SK-N-SH (cell line): ENCODE measurements around the gene BRPF3. TPM values are rescaled to one million over a fixed set of nuclear protein-coding genes. Genes with fewer than 3 reads are reported as not detected.

Experiments
- CTCF ChIA-PET: fragments of 300-600, 350-600 bp; formaldehyde crosslinking; extraction: SDS; loops from one replicate; lab custom pipeline; 2021; lab: Yijun Ruan, JAX
- POLR2A ChIA-PET: fragments of 350-600 bp; sonication (Branson Sonifier 250); formaldehyde crosslinking; extraction: SDS; loops from one replicate; lab custom pipeline; 2020; ENCODE audit warnings: antibody characterized with exemption, inconsistent platforms; lab: Yijun Ruan, JAX
- DNase-seq: peaks from one replicate; pipeline ENCODE4 v3.0.0; 2012
- H2AFZ ChIP-seq: fragments of 200-600 bp; sonication (generic); 2 replicates; pipeline ENCODE4 v1.8.1; 2016; ENCODE audit warnings: antibody characterized with exemption, mild to moderate bottlenecking, low read depth
- H3F3A ChIP-seq: fragments of 200-600 bp; sonication (generic); replicated peaks from 2 replicates; pipeline ENCODE3; 2016; ENCODE audit warnings: antibody characterized with exemption, mild to moderate bottlenecking; ENCODE audit not compliant: insufficient read depth
- H3K27ac ChIP-seq, 2 experiments: fragments of 200-500 bp in 1 of 2; fragments of 200-600 bp in 1 of 2; sonication (Bioruptor generic) in 1 of 2; sonication (generic), shearing (Covaris generic) in 1 of 2; 2 replicates each; pipeline versions ENCODE4 v1.5.1 to v1.6.1; 2014 to 2016; ENCODE audit warnings: low read depth in 2 of 2, inconsistent platforms in 1 of 2, low read length in 1 of 2, mild to moderate bottlenecking in 1 of 2, mixed read lengths in 1 of 2
- H3K27me3 ChIP-seq: fragments of 200-600 bp; sonication (generic), shearing (Covaris generic); 2 replicates; pipeline ENCODE4 v1.6.1; 2016; ENCODE audit warnings: mixed run types; ENCODE audit not compliant: insufficient read depth
- H3K36me3 ChIP-seq, 2 experiments: fragments of 200-500 bp in 1 of 2; fragments of 200-600 bp in 1 of 2; sonication (Bioruptor generic) in 1 of 2; sonication (generic) in 1 of 2; replicated peaks in 1 of 2; 2 replicates each; pipeline versions ENCODE3 to v1.5.1; 2014 to 2016; ENCODE audit warnings: low read length in 1 of 2, mild to moderate bottlenecking in 1 of 2; ENCODE audit not compliant: insufficient read depth in 2 of 2, control insufficient read depth in 1 of 2
- H3K4me1 ChIP-seq, 2 experiments: fragments of 200-500 bp in 1 of 2; fragments of 200-600 bp in 1 of 2; sonication (Bioruptor generic) in 1 of 2; sonication (generic), shearing (Covaris generic) in 1 of 2; 2 replicates each; pipeline versions ENCODE4 v1.5.1 to v1.6.1; 2014 to 2016; ENCODE audit warnings: low read depth in 1 of 2, low read length in 1 of 2, mixed run types in 1 of 2; ENCODE audit not compliant: insufficient read depth in 2 of 2, control insufficient read depth in 1 of 2
- H3K4me2 ChIP-seq: fragments of 200-600 bp; sonication (generic), shearing (Covaris generic); 2 replicates; pipeline ENCODE4 v1.6.1; 2017; ENCODE audit warnings: mixed run types
- H3K4me3 ChIP-seq, 2 experiments: fragments of 200-500 bp in 1 of 2; fragments of 200-600 bp in 1 of 2; sonication (Bioruptor generic) in 1 of 2; sonication (generic), shearing (Covaris generic) in 1 of 2; 2 replicates each; pipeline versions ENCODE4 v1.5.1 to v1.8.1; 2014 to 2016; ENCODE audit warnings: low read depth in 2 of 2, inconsistent platforms in 1 of 2, low read length in 1 of 2, mild to moderate bottlenecking in 1 of 2, mixed read lengths in 1 of 2, moderate library complexity in 1 of 2
- H3K79me2 ChIP-seq: fragments of 200-600 bp; sonication (generic); 2 replicates; pipeline ENCODE4 v1.8.1; 2017; ENCODE audit warnings: mild to moderate bottlenecking; ENCODE audit not compliant: insufficient read depth
- H3K9ac ChIP-seq: fragments of 200-600 bp; sonication (generic); 2 replicates; pipeline ENCODE4 v1.6.1; 2017; ENCODE audit warnings: mixed run types
- H3K9me2 ChIP-seq: fragments of 200-600 bp; sonication (generic); 2 replicates; pipeline ENCODE4 v1.6.1; 2017; ENCODE audit warnings: mixed run types
- H3K9me3 ChIP-seq: fragments of 200-600 bp; sonication (generic); 2 replicates; pipeline ENCODE4 v1.6.1; 2017; ENCODE audit warnings: mixed run types, mild to moderate bottlenecking, moderate library complexity
- H4K20me1 ChIP-seq: fragments of 200-600 bp; sonication (generic); 2 replicates; pipeline ENCODE4 v1.6.1; 2017; ENCODE audit warnings: mild to moderate bottlenecking, mixed run types; ENCODE audit not compliant: insufficient read depth
- EP300 ChIP-seq, 2 experiments: IDR thresholded peaks; 2 replicates each; pipeline versions ENCODE4 v1.4.0 to v1.6.1; 2012; ENCODE audit warnings: borderline replicate concordance in 1 of 2, low read depth in 1 of 2, low read length in 1 of 2
- FOXJ3 ChIP-seq: sonication (generic); formaldehyde crosslinking; IDR thresholded peaks from 2 replicates; pipeline ENCODE4 v1.5.1; 2020; ENCODE audit warnings: mild to moderate bottlenecking, missing genetic modification reagents
- FOXM1 ChIP-seq: IDR thresholded peaks from 2 replicates; pipeline ENCODE4 v1.4.0; 2012; ENCODE audit warnings: low read depth, mild to moderate bottlenecking
- GABPA ChIP-seq: IDR thresholded peaks from 2 replicates; pipeline ENCODE4 v1.4.0; 2012; ENCODE audit warnings: low read depth, mild to moderate bottlenecking
- MEF2A ChIP-seq: IDR thresholded peaks from 2 replicates; pipeline ENCODE4 v1.4.0; 2012; ENCODE audit warnings: low read depth, borderline replicate concordance
- RAD21 ChIP-seq: IDR thresholded peaks from 2 replicates; pipeline ENCODE4 v1.6.1; 2012; ENCODE audit warnings: mild to moderate bottlenecking, low read length
- RCOR1 ChIP-seq: fragments of 150-350 bp; IDR thresholded peaks from 2 replicates; pipeline ENCODE4 v1.6.1; 2017; ENCODE audit warnings: antibody characterized with exemption, low read length
- RFX5 ChIP-seq: IDR thresholded peaks from 2 replicates; pipeline ENCODE4 v1.6.1; 2012; ENCODE audit warnings: mild to moderate bottlenecking, improper control_type of control experiment, low read length
- SMC3 ChIP-seq: IDR thresholded peaks from 2 replicates; pipeline ENCODE4 v1.6.1; 2012; ENCODE audit warnings: low read depth, low read length, improper control_type of control experiment
- TAF1 ChIP-seq: IDR thresholded peaks from 2 replicates; pipeline ENCODE4 v1.6.1; 2012; ENCODE audit warnings: low read depth, mild to moderate bottlenecking, low read length, moderate library complexity, borderline replicate concordance
- TCF12 ChIP-seq: IDR thresholded peaks from 2 replicates; pipeline ENCODE4 v1.4.0; 2012
- YY1 ChIP-seq: IDR thresholded peaks from 2 replicates; pipeline ENCODE4 v1.4.0; 2012; ENCODE audit warnings: low read depth, mild to moderate bottlenecking
- WGBS: methylation state at CpG from one replicate; pipeline ENCODE4 v1.1.6; 2017; ENCODE audit warnings: low lambda C conversion rate; 5-methylcytosine and 5-hydroxymethylcytosine counted together
- polyA plus RNA-seq, 3 experiments: library from polyadenylated mRNA; depleted of rRNA; stranded (reverse); fragments of >200 nt; gene quantifications; 2 replicates each; pipeline ENCODE4 v1.2.3, GENCODE V29; 2012
- TF ChIP-seq, protein P1 (sequence below): IDR thresholded peaks from 2 replicates; pipeline ENCODE4 v1.4.0; 2012; ENCODE audit warnings: low read depth, borderline replicate concordance
- TF ChIP-seq, protein P2 (sequence below): fragments of 150-350 bp; IDR thresholded peaks from 2 replicates; pipeline ENCODE4 v1.6.1; 2016; ENCODE audit warnings: mild to moderate bottlenecking, low read depth, low read length
- TF ChIP-seq, protein P3 (sequence below): IDR thresholded peaks from 2 replicates; pipeline ENCODE4 v1.6.1; 2012; ENCODE audit warnings: mild to moderate bottlenecking, low read depth, low read length, moderate library complexity

Gene BRPF3
- polyA plus RNA-seq, 1 of the 3 experiments (the other 2 are of a cell fraction) = 15.4 TPM

DNA sequence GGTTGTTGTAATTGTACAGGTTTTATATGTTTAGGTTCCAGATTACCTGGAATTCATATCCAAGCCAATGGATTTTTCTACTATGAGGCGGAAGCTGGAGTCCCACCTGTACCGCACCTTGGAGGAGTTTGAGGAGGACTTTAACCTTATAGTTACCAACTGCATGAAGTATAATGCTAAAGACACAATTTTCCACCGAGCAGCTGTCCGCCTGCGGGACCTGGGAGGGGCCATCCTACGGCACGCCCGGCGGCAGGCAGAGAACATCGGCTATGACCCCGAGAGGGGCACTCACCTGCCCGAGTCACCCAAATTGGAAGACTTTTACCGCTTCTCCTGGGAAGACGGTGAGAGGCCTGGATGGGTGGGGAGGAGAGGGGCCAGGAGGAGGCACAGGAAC, 13.6 kb downstream of the BRPF3 start:
- ChIA-PET CTCF (interaction anchor here (4.3 kb wide), 1 partner anchor 35 kb away, joined by 18 read pairs; no protein-coding TSS in a partner anchor), POLR2A (no interaction called here)
- Histone ChIP-seq H3K36me3 (peaks cover 46 to 86% of the 10 kb centered on the region in 2 experiments), H3K9ac (no peak overlapping the region), H3K4me1 (no peaks in the 10 kb centered on the region), H3F3A (no peaks in the 10 kb centered on the region), H3K27me3 (no peaks in the 10 kb centered on the region), H3K27ac (no peak overlapping the region), H3K4me2 (no peak overlapping the region), H3K4me3 (no peak overlapping the region), H3K79me2 (peaks cover 5% of the 10 kb centered on the region; the same call in 1 of the 2 replicates), H3K9me2 (no peaks in the 10 kb centered on the region), H3K9me3 (no peaks in the 10 kb centered on the region), H4K20me1 (no peaks in the 10 kb centered on the region; the same call in 1 of the 2 replicates), H2AFZ (no peak overlapping the region)
- 99% methylated on average over 14 of the region's 14 CpGs for WGBS
- no peak for DNase-seq
- TF ChIP-seq TAF1 (no peak), GABPA (no peak), EP300 (IDR thresholded peaks at IDR 0.05; ENCODE audit: borderline replicate concordance in 1 of 2, low read depth in 1 of 2, low read length in 1 of 2) (no peak), TCF12 (no peak), FOXJ3 (CRISPR knock-in tag) (no peak), RFX5 (no peak), RCOR1 (no peak), SMC3 (no peak), FOXM1 (no peak), YY1 (no peak), RAD21 (no peak)
- TF ChIP-seq, protein P1, sequence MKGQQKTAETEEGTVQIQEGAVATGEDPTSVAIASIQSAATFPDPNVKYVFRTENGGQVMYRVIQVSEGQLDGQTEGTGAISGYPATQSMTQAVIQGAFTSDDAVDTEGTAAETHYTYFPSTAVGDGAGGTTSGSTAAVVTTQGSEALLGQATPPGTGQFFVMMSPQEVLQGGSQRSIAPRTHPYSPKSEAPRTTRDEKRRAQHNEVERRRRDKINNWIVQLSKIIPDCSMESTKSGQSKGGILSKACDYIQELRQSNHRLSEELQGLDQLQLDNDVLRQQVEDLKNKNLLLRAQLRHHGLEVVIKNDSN = no peak
- TF ChIP-seq, protein P2, sequence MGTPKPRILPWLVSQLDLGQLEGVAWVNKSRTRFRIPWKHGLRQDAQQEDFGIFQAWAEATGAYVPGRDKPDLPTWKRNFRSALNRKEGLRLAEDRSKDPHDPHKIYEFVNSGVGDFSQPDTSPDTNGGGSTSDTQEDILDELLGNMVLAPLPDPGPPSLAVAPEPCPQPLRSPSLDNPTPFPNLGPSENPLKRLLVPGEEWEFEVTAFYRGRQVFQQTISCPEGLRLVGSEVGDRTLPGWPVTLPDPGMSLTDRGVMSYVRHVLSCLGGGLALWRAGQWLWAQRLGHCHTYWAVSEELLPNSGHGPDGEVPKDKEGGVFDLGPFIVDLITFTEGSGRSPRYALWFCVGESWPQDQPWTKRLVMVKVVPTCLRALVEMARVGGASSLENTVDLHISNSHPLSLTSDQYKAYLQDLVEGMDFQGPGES = no peak

DNA sequence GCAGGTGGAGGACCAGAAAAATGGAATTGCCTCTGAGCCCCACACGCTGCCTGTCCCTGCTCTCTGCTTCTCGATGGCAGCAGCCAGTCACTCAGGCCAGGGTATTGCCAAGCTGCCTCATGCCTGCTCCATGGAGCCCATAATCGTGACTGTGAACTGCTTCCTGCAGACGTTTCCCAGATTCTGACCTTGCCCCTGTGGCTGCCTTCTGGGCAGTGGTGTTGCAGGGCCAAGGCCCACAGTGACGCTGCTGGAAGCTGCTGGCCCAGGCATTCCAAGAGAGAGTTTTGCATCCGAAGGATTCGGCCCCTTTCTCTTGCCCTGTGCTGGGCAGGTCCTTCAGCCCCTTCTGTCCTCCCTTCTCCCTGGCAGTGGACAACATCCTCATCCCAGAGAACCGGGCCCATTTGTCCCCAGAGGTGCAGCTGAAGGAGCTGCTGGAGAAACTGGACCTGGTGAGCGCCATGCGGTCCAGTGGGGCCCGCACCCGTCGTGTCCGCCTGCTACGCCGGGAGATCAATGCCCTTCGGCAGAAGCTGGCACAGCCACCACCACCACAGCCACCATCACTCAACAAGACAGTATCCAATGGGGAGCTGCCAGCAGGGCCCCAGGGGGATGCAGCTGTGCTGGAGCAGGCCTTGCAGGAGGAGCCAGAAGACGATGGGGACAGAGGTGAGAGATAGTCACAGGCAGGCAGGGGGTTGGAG, 14.5 kb downstream of the BRPF3 start:
- Histone ChIP-seq H2AFZ (no peak overlapping the region), H3F3A (peaks cover 3% of the 10 kb centered on the region), H3K4me2 (no peak overlapping the region), H3K4me3 (no peak overlapping the region), H3K36me3 (peaks cover 53 to 84% of the 10 kb centered on the region in 2 experiments), H3K9me3 (no peaks in the 10 kb centered on the region), H3K27ac (no peak overlapping the region), H3K9ac (no peak overlapping the region), H3K9me2 (no peaks in the 10 kb centered on the region), H4K20me1 (no peaks in the 10 kb centered on the region), H3K79me2 (peaks cover 2% of the 10 kb centered on the region; the same call in 1 of the 2 replicates), H3K27me3 (no peaks in the 10 kb centered on the region), H3K4me1 (0 out of 4 replicates have a peak, but pooled peaks cover 0 to 1% of the 10 kb centered on the region in 2 experiments)
- ChIA-PET POLR2A (interaction anchor here (0.8 kb wide), 1 partner anchor 12 kb away, joined by 3 read pairs; no protein-coding TSS in a partner anchor), CTCF (interaction anchor here (0.9 to 4.3 kb wide), 2 partner anchors 34 to 115 kb away, joined by 3 to 18 read pairs; no protein-coding TSS in a partner anchor)
- WGBS = 96% methylated on average over 18 of the region's 18 CpGs
- DNase-seq = no peak
- no peak for TF ChIP-seq MEF2A
- TF ChIP-seq, protein P3, sequence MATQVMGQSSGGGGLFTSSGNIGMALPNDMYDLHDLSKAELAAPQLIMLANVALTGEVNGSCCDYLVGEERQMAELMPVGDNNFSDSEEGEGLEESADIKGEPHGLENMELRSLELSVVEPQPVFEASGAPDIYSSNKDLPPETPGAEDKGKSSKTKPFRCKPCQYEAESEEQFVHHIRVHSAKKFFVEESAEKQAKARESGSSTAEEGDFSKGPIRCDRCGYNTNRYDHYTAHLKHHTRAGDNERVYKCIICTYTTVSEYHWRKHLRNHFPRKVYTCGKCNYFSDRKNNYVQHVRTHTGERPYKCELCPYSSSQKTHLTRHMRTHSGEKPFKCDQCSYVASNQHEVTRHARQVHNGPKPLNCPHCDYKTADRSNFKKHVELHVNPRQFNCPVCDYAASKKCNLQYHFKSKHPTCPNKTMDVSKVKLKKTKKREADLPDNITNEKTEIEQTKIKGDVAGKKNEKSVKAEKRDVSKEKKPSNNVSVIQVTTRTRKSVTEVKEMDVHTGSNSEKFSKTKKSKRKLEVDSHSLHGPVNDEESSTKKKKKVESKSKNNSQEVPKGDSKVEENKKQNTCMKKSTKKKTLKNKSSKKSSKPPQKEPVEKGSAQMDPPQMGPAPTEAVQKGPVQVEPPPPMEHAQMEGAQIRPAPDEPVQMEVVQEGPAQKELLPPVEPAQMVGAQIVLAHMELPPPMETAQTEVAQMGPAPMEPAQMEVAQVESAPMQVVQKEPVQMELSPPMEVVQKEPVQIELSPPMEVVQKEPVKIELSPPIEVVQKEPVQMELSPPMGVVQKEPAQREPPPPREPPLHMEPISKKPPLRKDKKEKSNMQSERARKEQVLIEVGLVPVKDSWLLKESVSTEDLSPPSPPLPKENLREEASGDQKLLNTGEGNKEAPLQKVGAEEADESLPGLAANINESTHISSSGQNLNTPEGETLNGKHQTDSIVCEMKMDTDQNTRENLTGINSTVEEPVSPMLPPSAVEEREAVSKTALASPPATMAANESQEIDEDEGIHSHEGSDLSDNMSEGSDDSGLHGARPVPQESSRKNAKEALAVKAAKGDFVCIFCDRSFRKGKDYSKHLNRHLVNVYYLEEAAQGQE = no peak
